HL-60 (cell line): ENCODE data around the gene PLPP3.

Experiments
- DNase-seq, 2 experiments: peaks; one replicate each; pipeline ENCODE4 v3.0.0-alpha.2; 2010 to 2020; ENCODE audit warnings: low read depth in 1 of 2, low spot score in 1 of 2
- H3K27ac ChIP-seq: fragments of 250-450 bp; sonication (Bioruptor Pico); replicated peaks from 2 replicates; pipeline ENCODE4 v1.5.1; 2020; ENCODE audit warnings: mild to moderate bottlenecking, moderate library complexity
- H3K27me3 ChIP-seq: fragments of 250-450 bp; sonication (Bioruptor Pico); 2 replicates; pipeline ENCODE4 v1.5.1; 2021; ENCODE audit warnings: mild to moderate bottlenecking, moderate library complexity; ENCODE audit not compliant: insufficient read depth, poor library complexity, severe bottlenecking
- H3K4me3 ChIP-seq: replicated peaks from 2 replicates; pipeline ENCODE4 v1.5.1; 2011; ENCODE audit warnings: mild to moderate bottlenecking, control low read depth, low read length; ENCODE audit not compliant: insufficient read depth
- CTCF ChIP-seq: IDR thresholded peaks from one replicate; pipeline ENCODE4 v1.5.1; 2011; ENCODE audit warnings: low read length, control low read depth, inconsistent platforms; ENCODE audit not compliant: insufficient read depth
- GABPA ChIP-seq: IDR thresholded peaks from 2 replicates; pipeline ENCODE4 v1.6.1; 2012; ENCODE audit warnings: low read depth
- POLR2AphosphoS5 ChIP-seq: IDR thresholded peaks from 2 replicates; pipeline ENCODE4 v1.6.1; 2012; ENCODE audit warnings: low read depth
- SPI1 ChIP-seq: IDR thresholded peaks from 2 replicates; pipeline ENCODE4 v1.6.1; 2012; ENCODE audit warnings: low read depth, mild to moderate bottlenecking, borderline replicate concordance
- TF ChIP-seq, protein P1 (sequence below): IDR thresholded peaks from 2 replicates; pipeline ENCODE4 v1.6.1; 2012; ENCODE audit warnings: low read depth; ENCODE audit not compliant: insufficient replicate concordance

PLPP3 gene

DNA sequence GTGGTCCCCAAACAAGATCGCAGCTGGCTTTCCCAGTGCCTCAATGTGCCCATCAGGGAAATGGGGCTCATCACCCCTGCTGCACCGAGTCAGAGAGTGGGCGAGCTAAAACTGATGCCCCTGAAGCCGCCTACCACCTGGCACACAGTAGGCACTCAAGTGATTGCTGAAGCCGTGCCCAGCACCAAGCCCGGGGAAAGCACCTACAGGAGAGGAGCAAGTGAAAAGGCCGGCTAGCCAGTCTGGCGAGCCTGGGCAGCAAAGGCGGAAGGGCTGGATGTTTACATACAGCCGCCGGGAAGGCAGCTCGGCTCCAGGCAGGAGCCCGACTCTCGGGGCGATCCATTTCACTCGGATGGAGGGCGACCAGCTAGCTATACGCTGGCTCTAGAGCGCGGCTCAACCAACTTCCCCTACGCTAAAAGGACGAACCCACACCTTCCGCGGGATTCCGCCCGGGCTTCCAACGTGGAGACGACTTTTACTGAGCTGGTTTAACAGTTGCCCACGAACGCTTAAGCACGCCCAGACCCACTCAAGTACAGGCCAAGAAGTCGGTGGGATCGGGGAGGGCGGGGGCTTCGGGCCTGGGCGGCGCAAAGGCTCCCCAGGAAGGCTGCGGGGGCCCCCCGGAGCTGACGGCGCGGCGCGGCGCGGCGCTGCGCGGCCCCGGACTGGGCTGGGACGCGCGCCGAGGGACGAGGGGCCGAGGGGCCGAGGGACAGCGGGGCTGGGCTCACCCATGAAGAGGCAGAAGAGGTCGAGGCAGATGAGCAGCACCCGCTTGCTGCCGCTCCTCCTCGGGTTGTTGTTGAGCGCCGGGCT, 1.0 kb downstream of the PLPP3 start:
- DNase-seq: peak in 1 of 2 experiments; percentile 38
- no peak overlapping the region for H3K27ac ChIP-seq
- H3K4me3 ChIP-seq: peak overlapping the region; percentile 49
- no peak for TF ChIP-seq POLR2AphosphoS5
- peaks cover 17% of the 10 kb centered on the region for H3K27me3 ChIP-seq

GRCh38 chr1:56577406-56578137, 1.8 kb downstream of the PLPP3 start:
- no peak for TF ChIP-seq CTCF
- TF ChIP-seq, protein P1, sequence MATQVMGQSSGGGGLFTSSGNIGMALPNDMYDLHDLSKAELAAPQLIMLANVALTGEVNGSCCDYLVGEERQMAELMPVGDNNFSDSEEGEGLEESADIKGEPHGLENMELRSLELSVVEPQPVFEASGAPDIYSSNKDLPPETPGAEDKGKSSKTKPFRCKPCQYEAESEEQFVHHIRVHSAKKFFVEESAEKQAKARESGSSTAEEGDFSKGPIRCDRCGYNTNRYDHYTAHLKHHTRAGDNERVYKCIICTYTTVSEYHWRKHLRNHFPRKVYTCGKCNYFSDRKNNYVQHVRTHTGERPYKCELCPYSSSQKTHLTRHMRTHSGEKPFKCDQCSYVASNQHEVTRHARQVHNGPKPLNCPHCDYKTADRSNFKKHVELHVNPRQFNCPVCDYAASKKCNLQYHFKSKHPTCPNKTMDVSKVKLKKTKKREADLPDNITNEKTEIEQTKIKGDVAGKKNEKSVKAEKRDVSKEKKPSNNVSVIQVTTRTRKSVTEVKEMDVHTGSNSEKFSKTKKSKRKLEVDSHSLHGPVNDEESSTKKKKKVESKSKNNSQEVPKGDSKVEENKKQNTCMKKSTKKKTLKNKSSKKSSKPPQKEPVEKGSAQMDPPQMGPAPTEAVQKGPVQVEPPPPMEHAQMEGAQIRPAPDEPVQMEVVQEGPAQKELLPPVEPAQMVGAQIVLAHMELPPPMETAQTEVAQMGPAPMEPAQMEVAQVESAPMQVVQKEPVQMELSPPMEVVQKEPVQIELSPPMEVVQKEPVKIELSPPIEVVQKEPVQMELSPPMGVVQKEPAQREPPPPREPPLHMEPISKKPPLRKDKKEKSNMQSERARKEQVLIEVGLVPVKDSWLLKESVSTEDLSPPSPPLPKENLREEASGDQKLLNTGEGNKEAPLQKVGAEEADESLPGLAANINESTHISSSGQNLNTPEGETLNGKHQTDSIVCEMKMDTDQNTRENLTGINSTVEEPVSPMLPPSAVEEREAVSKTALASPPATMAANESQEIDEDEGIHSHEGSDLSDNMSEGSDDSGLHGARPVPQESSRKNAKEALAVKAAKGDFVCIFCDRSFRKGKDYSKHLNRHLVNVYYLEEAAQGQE: no peak
- TF ChIP-seq GABPA: no peak
- no peak for TF ChIP-seq SPI1
- TF ChIP-seq POLR2AphosphoS5: no peak
- H3K4me3 ChIP-seq: no peak overlapping the region
- H3K27ac ChIP-seq: no peak overlapping the region
- H3K27me3 ChIP-seq: peaks cover 17% of the 10 kb centered on the region
- DNase-seq: no peak

DNA sequence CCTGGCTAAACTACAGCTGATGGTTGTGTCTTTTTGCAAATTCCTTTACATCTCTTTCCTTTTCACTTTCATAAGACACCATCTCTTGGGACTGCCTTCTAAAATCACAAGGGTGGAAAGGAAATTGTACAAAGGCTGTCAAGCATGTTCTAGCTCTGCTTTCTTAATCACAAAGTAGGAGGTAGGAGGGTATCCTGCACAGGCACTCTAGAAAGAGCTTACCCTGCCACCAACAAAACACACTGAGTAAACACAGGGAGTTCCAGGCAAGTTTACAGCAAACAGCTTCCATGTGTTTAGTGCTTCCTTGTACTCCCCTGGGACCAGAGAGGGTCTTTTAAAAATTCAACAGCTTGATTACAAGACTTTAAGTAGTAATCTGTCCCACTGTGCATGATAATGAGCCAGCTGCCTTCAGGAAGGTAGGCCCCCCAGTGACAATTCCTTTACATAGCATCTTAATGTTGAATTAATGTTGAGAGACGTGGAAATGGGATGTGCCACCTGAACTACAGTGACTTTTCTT, 2.4 kb downstream of the PLPP3 start:
- no peak overlapping the region for H3K4me3 ChIP-seq
- no peak for TF ChIP-seq POLR2AphosphoS5
- TF ChIP-seq SPI1: no peak
- no peak for TF ChIP-seq GABPA
- TF ChIP-seq, protein P1: no peak
- no peak for TF ChIP-seq CTCF
- DNase-seq: no peak
- H3K27ac ChIP-seq: no peak overlapping the region
- peaks cover 17% of the 10 kb centered on the region for H3K27me3 ChIP-seq

GRCh38 chr1:56575865-56576264, 3.5 kb downstream of the PLPP3 start:
- Histone ChIP-seq H3K27ac (no peak overlapping the region), H3K4me3 (no peak overlapping the region), H3K27me3 (peaks cover 17% of the 10 kb centered on the region)
- DNase-seq: no peak
- TF ChIP-seq CTCF (no peak), GABPA (no peak), SPI1 (peak; percentile 48; the same call in 1 of the 2 replicates), POLR2AphosphoS5 (no peak)
- TF ChIP-seq, protein P1: no peak
